ENCODE results near the gene GEMIN7.

GRCh38 chr19:45117671-45118070, 38.6 kb downstream of the GEMIN7 start:
- TF ChIP-seq CTCF (IDR thresholded peaks at IDR 0.05; ENCODE audit: low read length): no peak
- TF ChIP-seq EZH2 (IDR thresholded peaks at IDR 0.05; ENCODE audit: borderline replicate concordance, low read length): no peak

Measured in OCI-LY1 (cell line).